T-helper 17 cell (primary cell): ENCODE measurements around the gene PTH1R. TPM values are rescaled to one million over a fixed set of nuclear protein-coding genes. Genes with fewer than 3 reads are reported as not detected.

Source experiments
- ATAC-seq: fragments of 150-1000 bp; cut with Tn5 transposase; 2 replicates; pipeline ENCODE4 v1.10.0; 2021; ENCODE audit warnings: mild to moderate bottlenecking, moderate library complexity
- DNase-seq, 3 donors: peaks; one replicate each; pipeline versions ENCODE4 v3.0.0 to v3.0.0-alpha.2; 2020 to 2021
- H3K9me3 ChIP-seq: one replicate; pipeline ENCODE4 v1.7.0; 2013; ENCODE audit warnings: low read length, mild to moderate bottlenecking; ENCODE audit not compliant: control insufficient read depth, poor library complexity, severe bottlenecking
- H3K27ac Mint-ChIP-seq: one replicate; pipeline ENCODE4 v1.8.0; 2022; ENCODE audit warnings: mild to moderate bottlenecking, moderate library complexity, mixed read lengths
- H3K27me3 Mint-ChIP-seq: one replicate; pipeline ENCODE4 v1.8.0; 2022; ENCODE audit warnings: mixed read lengths
- H3K36me3 Mint-ChIP-seq: one replicate; pipeline ENCODE4 v1.8.0; 2022; ENCODE audit warnings: low read depth, mixed read lengths
- H3K4me1 Mint-ChIP-seq: one replicate; pipeline ENCODE4 v1.8.0; 2022; ENCODE audit warnings: mild to moderate bottlenecking, mixed read lengths
- H3K4me3 Mint-ChIP-seq: one replicate; pipeline ENCODE4 v1.8.0; 2022; ENCODE audit warnings: mild to moderate bottlenecking, moderate library complexity, mixed read lengths
- total RNA-seq, 4 donors: library from RNA in 2 of 4; stranded (reverse) in 2 of 4; gene quantifications; one replicate each; pipeline ENCODE4 v1.2.3 and lab custom pipeline; 2022 to 2026

PTH1R gene
- total RNA-seq, 2 donors from 2014 or later = not detected

DNA sequence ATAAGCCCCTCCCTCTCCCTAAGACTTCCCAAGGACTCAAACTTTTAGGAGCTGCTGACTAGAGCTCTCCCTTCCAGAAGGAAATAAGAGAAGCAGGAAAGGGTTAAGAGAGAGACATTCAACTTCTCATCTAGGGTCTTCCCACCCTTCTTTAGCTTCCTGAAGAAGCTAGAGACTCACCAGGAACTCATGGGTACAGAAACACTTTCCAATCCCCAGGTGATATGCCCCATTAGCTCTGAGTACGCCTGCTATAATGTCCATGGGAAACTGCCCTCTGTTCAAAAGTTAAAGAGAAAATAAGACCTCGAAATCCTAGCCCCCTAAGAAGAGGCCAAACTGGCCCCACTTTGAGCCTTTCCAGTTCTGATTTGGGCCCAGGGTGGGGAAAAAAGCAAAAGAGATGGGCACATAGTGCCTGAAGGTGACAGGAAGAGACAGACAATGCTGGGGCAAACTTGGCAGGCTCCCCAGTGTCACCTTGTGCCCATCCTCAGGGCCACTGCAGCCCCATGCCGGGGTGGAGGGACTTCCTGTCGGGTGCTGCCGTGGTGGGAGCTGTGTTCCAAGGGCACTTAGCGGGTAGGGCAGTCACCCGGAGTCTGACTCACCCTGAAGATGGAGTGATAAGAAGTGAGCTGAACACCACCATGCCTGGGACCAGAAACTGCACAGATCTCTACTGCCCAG is 69.5 kb downstream of the PTH1R start:
- H3K9me3 ChIP-seq = no peaks in the 10 kb centered on the region
- Mint-ChIP-seq H3K27me3 (no peaks in the 10 kb centered on the region), H3K4me1 (peaks cover 74% of the 10 kb centered on the region), H3K4me3 (peak overlapping the region; percentile 91), H3K36me3 (peaks cover 4% of the 10 kb centered on the region), H3K27ac (peak overlapping the region; percentile 100)
- DNase-seq (peak; percentile 53 to 78 (median 58)), ATAC-seq (peak; percentile 49)

DNA sequence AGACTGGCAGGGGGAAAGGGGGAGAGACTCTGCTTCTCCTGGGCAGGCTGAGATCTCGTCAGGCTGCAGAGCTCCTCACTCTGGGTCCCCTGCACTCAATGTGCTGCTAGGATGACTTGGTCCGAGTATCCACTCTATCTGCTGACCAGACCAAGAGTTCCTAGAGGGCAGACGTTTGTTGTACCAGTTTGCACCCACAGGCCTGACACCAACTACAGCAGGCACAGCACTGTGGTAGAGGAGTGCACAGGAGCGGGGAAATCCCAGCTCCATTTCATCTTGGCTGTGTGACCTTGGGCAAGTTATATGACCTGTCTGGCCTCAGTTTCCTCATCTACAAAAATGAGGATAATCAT is 70.0 kb downstream of the PTH1R start:
- no peaks in the 10 kb centered on the region for H3K9me3 ChIP-seq
- Mint-ChIP-seq H3K4me3 (peak overlapping the region; percentile 91), H3K27ac (peak overlapping the region; percentile 100), H3K36me3 (peaks cover 4% of the 10 kb centered on the region), H3K27me3 (no peaks in the 10 kb centered on the region), H3K4me1 (peaks cover 76% of the 10 kb centered on the region)
- ATAC-seq = peak; percentile 47
- DNase-seq = peak in 1 of 3 donors; percentile 24

DNA sequence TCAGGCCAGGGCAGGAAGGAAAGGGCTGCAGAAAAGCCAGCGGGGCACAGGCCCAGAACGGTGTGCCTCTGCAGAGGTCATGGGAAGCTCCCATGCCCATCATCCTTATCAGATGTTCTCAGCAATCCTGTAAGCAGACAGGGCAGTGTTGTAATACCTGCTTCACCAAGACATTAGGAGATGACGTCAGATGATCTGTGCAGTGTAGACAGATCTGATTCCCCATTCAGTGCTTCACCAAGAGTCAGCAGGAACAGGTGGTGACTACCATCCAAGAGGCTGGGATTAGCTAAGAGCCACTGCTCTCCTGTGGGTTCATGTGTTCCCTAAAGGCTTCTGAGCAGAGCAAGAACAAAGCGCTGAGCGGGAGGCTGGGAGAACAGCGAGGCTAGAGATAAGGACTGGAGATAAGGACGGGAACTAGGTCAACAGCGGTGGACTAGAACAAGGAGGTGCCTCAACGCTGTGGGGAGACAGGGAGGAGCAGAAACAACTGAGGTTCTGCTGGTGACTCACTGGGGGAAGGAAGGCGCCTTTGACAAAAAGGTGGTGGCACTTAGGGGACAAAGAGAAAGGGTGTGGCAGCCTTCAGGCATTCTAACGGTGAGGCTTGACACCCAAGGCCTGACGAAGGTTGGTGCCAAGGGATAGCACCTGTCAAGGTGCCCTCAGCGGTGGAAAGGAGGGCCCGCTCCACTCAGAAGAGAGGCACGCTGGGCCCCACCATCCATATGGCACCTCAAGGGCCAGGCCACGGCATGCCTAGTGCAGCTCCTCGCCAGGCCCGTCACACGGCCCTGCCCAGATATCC is 70.7 kb downstream of the PTH1R start:
- Mint-ChIP-seq H3K27me3 (no peaks in the 10 kb centered on the region), H3K4me3 (peak overlapping the region; percentile 91), H3K36me3 (peaks cover 4% of the 10 kb centered on the region), H3K27ac (peak overlapping the region; percentile 100), H3K4me1 (peaks cover 76% of the 10 kb centered on the region)
- ATAC-seq (peak; percentile 84), DNase-seq (peak; percentile 58 to 84 (median 69))
- H3K9me3 ChIP-seq = no peaks in the 10 kb centered on the region

DNA sequence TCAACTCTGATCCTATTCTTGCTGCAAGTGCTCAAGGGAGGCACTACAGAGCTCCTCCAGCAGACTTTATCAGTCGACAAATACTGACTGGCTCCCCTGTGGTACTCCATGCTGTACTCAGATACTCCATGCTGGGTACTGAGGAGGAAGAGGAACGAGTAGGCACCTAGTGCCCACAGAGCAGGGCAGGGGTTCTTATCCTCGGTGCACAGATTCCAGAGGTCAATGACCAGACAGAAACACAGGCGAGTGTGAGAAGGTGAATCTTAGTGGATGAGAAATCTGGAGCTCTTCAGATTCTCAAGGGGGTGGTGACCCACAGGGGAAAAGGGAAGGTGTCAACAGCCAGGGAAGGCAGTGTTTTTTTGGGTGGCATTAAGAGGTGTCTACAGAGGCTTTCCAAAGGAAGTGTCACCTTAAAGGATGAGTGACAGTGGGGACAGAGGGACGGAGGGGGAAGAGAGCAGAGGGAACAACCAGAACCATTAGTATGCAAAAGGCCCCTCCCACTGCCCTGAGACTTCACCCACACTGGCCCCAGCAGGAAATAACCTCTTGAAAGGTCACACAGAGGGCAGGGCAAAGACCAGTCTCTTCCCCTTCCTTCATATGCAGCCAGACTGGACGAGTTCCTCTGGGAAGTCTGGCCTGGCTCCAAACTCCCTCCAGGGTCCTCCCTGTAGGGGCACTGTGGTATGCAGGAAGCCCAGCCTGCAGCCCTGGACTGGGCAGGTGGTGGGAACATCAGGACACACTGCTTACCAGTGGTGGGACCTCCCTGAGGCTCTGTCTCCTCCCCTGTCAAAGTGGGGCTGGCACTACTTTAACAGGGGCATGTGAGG is 71.5 kb downstream of the PTH1R start:
- ATAC-seq (no peak), DNase-seq (no peak)
- peak overlapping the region; percentile 100 for H3K27ac Mint-ChIP-seq
- no peaks in the 10 kb centered on the region for H3K27me3 Mint-ChIP-seq
- H3K36me3 Mint-ChIP-seq = peaks cover 4% of the 10 kb centered on the region
- no peaks in the 10 kb centered on the region for H3K9me3 ChIP-seq
- peaks cover 83% of the 10 kb centered on the region for H3K4me1 Mint-ChIP-seq
- peak overlapping the region; percentile 91 for H3K4me3 Mint-ChIP-seq

DNA sequence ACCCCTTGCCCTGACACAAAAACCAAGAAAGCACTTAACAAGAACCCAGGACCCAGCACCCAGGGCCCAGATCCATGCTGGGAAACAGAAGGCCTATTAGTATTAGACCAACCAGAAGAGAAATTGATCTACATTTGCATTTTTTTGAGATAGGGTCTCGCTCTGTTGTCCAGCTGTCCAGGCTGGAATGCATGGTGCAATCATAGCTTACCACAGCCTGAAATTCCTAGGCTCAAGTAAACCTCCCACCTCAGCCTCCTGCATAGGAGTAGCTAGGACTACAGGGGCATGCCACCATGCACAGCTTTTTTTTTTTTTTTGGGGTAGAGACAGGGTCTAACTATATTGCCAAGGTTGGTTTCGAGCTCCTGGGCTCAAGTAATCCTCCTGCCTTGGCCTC is 72.7 kb downstream of the PTH1R start:
- DNase-seq (no peak), ATAC-seq (no peak)
- Mint-ChIP-seq H3K4me1 (peaks cover 84% of the 10 kb centered on the region), H3K4me3 (peak overlapping the region; percentile 77), H3K27me3 (no peaks in the 10 kb centered on the region), H3K36me3 (peaks cover 2% of the 10 kb centered on the region), H3K27ac (peak overlapping the region; percentile 100)
- H3K9me3 ChIP-seq = no peaks in the 10 kb centered on the region

DNA sequence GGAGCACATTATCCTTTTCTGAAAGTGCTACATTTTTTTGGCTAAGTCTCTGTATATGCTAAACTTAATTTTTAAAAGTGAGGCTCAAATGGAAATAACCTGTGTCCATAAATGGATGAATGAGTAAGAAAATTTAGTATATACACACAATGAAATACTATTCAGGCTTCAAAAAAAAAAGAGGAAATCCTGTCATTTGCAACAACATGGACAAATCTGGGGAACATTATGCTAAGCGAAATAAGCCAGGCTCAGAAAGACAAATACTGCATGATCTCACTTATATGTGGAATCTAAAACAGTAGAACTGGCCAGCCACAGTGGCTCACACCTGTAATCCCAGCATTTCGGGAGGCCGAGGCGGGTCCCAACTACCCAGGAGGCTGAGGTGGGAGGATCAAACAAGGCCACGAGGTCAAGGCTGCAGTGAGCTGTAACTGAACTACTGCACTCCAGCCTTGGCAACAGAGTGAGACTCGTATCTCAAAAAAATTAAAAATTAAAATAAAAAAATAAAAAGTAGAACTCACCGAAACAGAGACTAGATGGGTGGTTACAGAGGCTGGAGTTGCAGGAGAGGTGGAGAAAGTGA is 73.2 kb downstream of the PTH1R start:
- DNase-seq (no peak), ATAC-seq (no peak)
- Mint-ChIP-seq H3K4me3 (no peak overlapping the region), H3K4me1 (peaks cover 83% of the 10 kb centered on the region), H3K27ac (peak overlapping the region; percentile 100), H3K27me3 (no peaks in the 10 kb centered on the region), H3K36me3 (peaks cover 2% of the 10 kb centered on the region)
- H3K9me3 ChIP-seq = no peaks in the 10 kb centered on the region

DNA sequence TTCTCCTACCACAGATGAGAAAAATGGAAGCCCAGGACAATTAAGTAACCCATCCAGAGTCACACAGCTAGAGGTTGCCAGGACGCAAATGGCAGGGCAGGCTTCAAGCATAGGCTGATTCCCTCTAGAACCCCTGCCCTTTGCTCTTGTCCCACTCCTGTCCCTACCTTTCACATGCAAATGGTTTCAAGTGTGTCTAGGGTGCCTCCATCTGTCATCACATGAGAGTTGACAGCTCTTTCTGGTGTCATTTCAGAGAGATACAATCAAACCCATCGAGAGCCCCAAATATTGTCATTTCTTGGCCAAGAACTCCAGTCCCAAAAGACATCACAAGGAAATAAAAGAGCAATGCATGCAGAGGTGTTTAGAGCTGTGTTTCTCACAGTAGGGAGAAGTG is 75.3 kb downstream of the PTH1R start:
- DNase-seq (no peak), ATAC-seq (no peak)
- no peaks in the 10 kb centered on the region for H3K27me3 Mint-ChIP-seq
- H3K27ac Mint-ChIP-seq = peak overlapping the region; percentile 96
- H3K4me1 Mint-ChIP-seq = peaks cover 76% of the 10 kb centered on the region
- H3K9me3 ChIP-seq = no peaks in the 10 kb centered on the region
- peaks cover 2% of the 10 kb centered on the region for H3K36me3 Mint-ChIP-seq
- peak overlapping the region; percentile 86 for H3K4me3 Mint-ChIP-seq

Other genes with a start within 250 kb of the PTH1R start
- gene ALS2CL, start 184.0 kb upstream of the PTH1R start, total RNA-seq = 10 to 100 TPM; 21.1 to 38.4 TPM
- 1 to 10 TPM in 1 of 2 donors, under 1 TPM in 1; 0.86 to 1.3 TPM for gene TMIE, start 176.3 kb upstream of the PTH1R start, total RNA-seq
- gene PRSS50, start 159.9 kb upstream of the PTH1R start, total RNA-seq = not detected
- gene MYL3, start 14.3 kb upstream of the PTH1R start, total RNA-seq = not detected
- gene CCDC12, start 99.0 kb downstream of the PTH1R start, total RNA-seq = 10 to 100 TPM; 67.6 to 75.8 TPM
- gene NBEAL2, start 101.9 kb downstream of the PTH1R start, total RNA-seq = 100 to 1,000 TPM; 285 to 303 TPM